ENCODE data around the gene CDH24. TPM values are rescaled to one million over a fixed set of nuclear protein-coding genes. Genes with fewer than 3 reads are reported as not detected.

CDH24 gene
- total RNA-seq, 1 experiment from 2014 or later = 9.0 TPM

DNA sequence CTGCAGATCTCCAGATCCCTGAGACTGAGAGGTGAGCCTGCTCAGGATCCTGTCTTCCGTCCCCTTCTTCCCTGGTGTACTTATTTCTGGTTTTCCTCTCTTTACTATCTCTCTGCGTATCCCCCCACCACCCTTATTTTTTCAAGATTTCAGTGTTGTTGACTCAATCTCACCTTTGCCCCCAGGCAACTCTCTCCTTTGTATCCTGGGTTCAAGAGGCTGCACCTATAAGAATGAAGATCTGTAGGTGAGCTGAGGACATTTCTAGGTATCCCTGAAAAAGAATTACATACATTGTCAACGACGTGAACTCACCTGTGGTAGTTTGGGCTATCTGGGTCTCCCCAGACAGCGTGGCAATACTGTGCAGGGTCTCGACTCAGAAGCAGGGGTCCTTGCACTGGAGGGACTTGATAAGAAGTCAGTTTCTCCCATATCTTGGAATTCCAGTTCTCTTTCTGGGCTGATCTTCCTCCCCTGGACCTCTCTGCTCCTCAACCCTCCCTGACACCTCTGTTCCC, 46.8 kb upstream of the CDH24 start:
- no TSS peak for BruUV-seq (replicated peaks)
- H3K9me3 ChIP-seq (ENCODE audit: control insufficient read depth, insufficient read depth, low read depth, low read length) = no peaks in the 10 kb centered on the region
- in situ Hi-C loops (cut with HindIII; ENCODE audit: low pct_unique_long_range_greater_than_20kb, low sequenced_read_pairs) = no loop called here
- intact Hi-C loops (cut with micrococcal nuclease; ENCODE audit: unreplicated experiment) = no loop called here
- DNase-seq (ENCODE audit: low read depth, low spot score) = no peak
- H3K4me1 ChIP-seq (ENCODE audit: control insufficient read depth, insufficient read depth, low read length) = no peaks in the 10 kb centered on the region
- H3K4me3 ChIP-seq (ENCODE audit: low read depth in 2 of 2, low read length in 2 of 2) = no peak overlapping the region
- POLR2A ChIA-PET = no interaction called here
- H3K27ac ChIP-seq (ENCODE audit: low read length) = no peak overlapping the region
- TF ChIP-seq SIN3A (IDR thresholded peaks at IDR 0.05; ENCODE audit: borderline replicate concordance, insufficient read depth, low read depth, low read length) = no peak
- no peak for TF ChIP-seq TCF7L2 (IDR thresholded peaks at IDR 0.05; ENCODE audit: low read depth, low read length)
- TF ChIP-seq, protein P1, sequence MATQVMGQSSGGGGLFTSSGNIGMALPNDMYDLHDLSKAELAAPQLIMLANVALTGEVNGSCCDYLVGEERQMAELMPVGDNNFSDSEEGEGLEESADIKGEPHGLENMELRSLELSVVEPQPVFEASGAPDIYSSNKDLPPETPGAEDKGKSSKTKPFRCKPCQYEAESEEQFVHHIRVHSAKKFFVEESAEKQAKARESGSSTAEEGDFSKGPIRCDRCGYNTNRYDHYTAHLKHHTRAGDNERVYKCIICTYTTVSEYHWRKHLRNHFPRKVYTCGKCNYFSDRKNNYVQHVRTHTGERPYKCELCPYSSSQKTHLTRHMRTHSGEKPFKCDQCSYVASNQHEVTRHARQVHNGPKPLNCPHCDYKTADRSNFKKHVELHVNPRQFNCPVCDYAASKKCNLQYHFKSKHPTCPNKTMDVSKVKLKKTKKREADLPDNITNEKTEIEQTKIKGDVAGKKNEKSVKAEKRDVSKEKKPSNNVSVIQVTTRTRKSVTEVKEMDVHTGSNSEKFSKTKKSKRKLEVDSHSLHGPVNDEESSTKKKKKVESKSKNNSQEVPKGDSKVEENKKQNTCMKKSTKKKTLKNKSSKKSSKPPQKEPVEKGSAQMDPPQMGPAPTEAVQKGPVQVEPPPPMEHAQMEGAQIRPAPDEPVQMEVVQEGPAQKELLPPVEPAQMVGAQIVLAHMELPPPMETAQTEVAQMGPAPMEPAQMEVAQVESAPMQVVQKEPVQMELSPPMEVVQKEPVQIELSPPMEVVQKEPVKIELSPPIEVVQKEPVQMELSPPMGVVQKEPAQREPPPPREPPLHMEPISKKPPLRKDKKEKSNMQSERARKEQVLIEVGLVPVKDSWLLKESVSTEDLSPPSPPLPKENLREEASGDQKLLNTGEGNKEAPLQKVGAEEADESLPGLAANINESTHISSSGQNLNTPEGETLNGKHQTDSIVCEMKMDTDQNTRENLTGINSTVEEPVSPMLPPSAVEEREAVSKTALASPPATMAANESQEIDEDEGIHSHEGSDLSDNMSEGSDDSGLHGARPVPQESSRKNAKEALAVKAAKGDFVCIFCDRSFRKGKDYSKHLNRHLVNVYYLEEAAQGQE (IDR thresholded peaks at IDR 0.05; ENCODE audit: insufficient read depth in 1 of 2, low read depth in 2 of 2, low read length in 1 of 2) = no peak
- no peak for TF ChIP-seq POLR2AphosphoS5 (IDR thresholded peaks at IDR 0.05; ENCODE audit: low read depth, low read length)
- TF ChIP-seq CTCF (IDR thresholded peaks at IDR 0.05) = no peak
- ATAC-seq = no peak
- H3K27me3 ChIP-seq (ENCODE audit: control insufficient read depth, insufficient read depth, low read length) = no peaks in the 10 kb centered on the region
- CTCF ChIA-PET = interaction anchor here (1.0 kb wide), 1 partner anchor 118 kb away, joined by 3 read pairs; no protein-coding TSS in a partner anchor
- no peaks in the 10 kb centered on the region for H3K36me3 ChIP-seq (ENCODE audit: control insufficient read depth, insufficient read depth, low read length)

GRCh38 chr14:23103581-23103980, 46.3 kb upstream of the CDH24 start:
- Histone ChIP-seq H3K27me3 (ENCODE audit: control insufficient read depth, insufficient read depth, low read length) (no peaks in the 10 kb centered on the region), H3K36me3 (ENCODE audit: control insufficient read depth, insufficient read depth, low read length) (no peaks in the 10 kb centered on the region), H3K4me3 (ENCODE audit: low read depth in 2 of 2, low read length in 2 of 2) (no peak overlapping the region), H3K27ac (ENCODE audit: low read length) (no peak overlapping the region), H3K4me1 (ENCODE audit: control insufficient read depth, insufficient read depth, low read length) (no peaks in the 10 kb centered on the region), H3K9me3 (ENCODE audit: control insufficient read depth, insufficient read depth, low read depth, low read length) (no peaks in the 10 kb centered on the region)
- intact Hi-C loops (cut with micrococcal nuclease; ENCODE audit: unreplicated experiment) = no loop called here
- ChIA-PET CTCF (no interaction called here), POLR2A (no interaction called here)
- DNase-seq (ENCODE audit: low read depth, low spot score) = no peak
- ATAC-seq = no peak
- in situ Hi-C loops (cut with HindIII; ENCODE audit: low pct_unique_long_range_greater_than_20kb, low sequenced_read_pairs) = no loop called here
- no TSS peak for BruUV-seq (replicated peaks)
- TF ChIP-seq TCF7L2 (IDR thresholded peaks at IDR 0.05; ENCODE audit: low read depth, low read length) (no peak), POLR2AphosphoS5 (IDR thresholded peaks at IDR 0.05; ENCODE audit: low read depth, low read length) (no peak), SIN3A (IDR thresholded peaks at IDR 0.05; ENCODE audit: borderline replicate concordance, insufficient read depth, low read depth, low read length) (no peak), CTCF (IDR thresholded peaks at IDR 0.05) (no peak)
- TF ChIP-seq, protein P1 (IDR thresholded peaks at IDR 0.05; ENCODE audit: insufficient read depth in 1 of 2, low read depth in 2 of 2, low read length in 1 of 2) = no peak
